Suppressor macrophage (primary cell): Measurements from ENCODE around the gene C13orf46.
"Not testable (repeated sequence)": the region's sequence is repeated elsewhere in the genome, so short reads cannot be mapped to it uniquely, and the experiment has no call there.

Source experiments
- DNase-seq, 4 experiments: peaks; one replicate each; pipeline ENCODE4 v3.0.0-alpha.2; 2020 to 2022
- total RNA-seq, 17 experiments: gene quantifications; one replicate each; lab custom pipeline; 2026; ENCODE audit warnings: mixed read lengths in 6 of 17, inconsistent platforms in 3 of 17; lab: John Stamatoyannopoulos, UW

Gene C13orf46
- 0.27 to 4.0 (median 0.82) reads per million in 17 experiments for total RNA-seq

DNA sequence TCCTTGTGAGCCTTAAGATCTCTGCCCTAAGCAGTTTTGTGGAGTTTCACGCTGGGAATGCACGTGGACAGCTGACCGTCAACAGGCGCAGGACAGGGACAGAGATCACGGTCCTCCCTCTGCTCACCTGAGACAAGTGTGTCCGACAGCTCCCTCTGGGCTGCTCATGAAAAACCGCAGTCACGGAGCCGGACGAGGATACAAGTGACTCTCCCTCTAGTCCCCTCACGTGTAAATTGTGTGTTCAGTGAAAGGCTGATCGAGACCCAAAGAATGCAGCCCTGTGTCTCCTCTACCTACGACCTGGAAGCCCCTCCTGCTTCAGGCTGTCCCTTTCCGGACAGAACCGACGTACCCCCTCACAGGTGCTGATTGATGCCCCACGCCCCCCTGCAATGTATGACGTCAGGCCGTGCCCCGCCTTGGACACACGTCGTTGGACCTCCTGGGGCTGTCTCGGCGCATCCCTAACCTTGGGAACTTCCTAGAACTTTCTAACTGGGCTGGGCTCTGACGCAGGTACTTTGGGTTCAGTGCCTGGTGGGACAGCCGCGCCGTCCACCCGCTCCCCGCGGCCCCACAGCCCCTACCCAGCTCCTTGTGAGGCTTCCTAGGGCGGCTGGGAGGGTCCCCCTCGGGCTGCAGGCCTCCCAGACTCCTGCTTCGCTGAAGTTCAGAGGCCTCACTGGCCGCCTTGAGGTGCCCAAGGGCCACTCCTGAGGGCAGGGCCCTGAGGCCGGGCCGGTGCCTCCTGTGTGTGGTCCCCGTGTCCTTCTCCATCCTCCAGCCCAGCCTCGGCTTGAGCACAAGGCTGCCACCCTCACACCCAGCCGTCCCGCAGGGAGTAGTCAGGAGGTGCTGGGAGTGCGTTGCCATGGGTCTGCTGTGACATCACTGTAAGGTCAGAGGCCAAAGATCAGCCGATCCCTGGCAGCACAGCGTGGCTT lies at the start of gene C13orf46:
Gene C13orf46 (minus strand): TSS at position 859 of the 947 bp plus-strand sequence. CDS start 79 bp downstream, at position 780.
- no peak for DNase-seq

DNA sequence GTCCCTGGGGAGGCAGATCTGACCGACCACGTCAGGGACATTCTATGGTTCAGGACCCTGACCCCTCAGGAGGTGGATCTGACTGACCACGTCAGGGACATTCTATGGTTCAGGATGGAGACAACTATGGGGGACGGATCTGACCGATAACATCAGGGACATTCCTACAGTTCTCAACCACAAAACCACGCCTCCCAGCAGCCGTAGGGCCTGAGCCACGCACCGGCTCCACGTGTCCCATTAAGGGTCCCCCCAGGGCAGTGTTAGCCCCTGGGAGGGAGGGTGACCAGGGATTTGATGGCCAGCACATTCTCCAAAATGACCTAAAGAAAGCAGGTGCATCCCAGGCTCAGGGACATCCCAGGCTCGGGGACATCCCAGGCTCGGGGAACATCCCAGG lies 49.0 kb upstream of the C13orf46 start:
- no peak for DNase-seq

DNA sequence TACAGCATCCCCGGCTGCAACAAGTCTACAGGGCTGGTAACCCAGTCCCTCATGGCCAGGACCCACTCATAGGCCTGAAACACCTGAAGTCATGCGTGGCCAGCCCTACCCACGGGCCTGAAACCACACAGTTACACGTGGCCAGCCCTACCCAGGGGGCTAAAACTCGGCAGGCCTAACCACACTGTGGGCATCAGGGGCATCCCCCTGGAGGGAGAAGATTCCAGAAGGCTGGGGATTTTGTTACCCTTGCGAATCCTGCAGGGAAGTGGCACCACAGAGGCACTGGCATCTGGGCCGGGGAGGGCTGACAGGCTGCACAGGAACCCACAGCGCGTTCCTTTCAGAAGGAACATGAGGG lies 48.4 kb upstream of the C13orf46 start:
- no peak for DNase-seq

GRCh38 chr13:114021464-114022308 lies 47.8 kb upstream of the C13orf46 start:
- DNase-seq: no peak

- no peak for DNase-seq
Measured at GRCh38 chr13:114020750-114021463, 47.0 kb upstream of the C13orf46 start.

DNA sequence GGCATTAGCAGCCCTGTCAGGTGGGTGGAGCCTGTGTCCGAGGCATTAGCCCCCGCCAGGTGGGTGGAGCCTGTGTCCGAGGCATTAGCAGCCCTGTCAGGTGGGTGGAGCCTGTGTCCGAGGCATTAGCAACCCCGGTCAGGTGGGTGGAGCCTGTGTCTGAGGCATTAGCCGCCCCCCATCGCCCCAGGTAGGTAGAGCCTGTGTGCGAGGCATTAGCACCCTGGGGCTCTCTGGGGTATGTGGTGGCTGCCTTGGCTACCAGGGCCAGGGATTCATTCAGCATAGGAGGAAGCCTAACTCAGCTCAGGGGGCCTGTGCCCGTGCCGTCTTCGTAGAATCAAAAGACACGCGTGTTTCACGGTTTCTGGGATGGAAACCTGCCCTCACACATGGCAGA lies 46.3 kb upstream of the C13orf46 start:
- not testable (repeated sequence) for DNase-seq

GRCh38 chr13:114019367-114019766 lies 45.5 kb upstream of the C13orf46 start:
- DNase-seq: peak in 2 of 4 experiments; percentile 11 to 29

GRCh38 chr13:114018461-114019055 lies 44.7 kb upstream of the C13orf46 start:
- no peak for DNase-seq

DNA sequence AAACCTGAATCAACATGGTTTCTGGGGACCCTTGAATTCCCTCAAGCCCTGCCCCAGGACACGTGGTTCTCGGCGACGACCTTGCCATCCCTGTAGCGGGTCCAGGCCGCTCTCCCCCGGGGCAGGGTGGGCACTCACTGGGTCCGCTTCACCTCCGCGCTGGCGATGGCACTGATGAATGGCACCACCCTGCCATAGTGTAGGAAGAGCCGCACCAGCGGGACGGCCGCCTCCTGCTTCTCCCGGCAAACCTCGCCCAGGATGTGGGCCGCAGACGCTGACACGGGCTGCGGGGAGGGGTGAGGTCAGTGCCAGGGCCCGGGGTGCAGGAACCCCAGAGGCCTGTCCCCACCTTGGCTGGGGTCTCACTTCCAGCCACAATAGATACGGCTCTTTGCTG lies 44.1 kb upstream of the C13orf46 start:
- no peak for DNase-seq

DNA sequence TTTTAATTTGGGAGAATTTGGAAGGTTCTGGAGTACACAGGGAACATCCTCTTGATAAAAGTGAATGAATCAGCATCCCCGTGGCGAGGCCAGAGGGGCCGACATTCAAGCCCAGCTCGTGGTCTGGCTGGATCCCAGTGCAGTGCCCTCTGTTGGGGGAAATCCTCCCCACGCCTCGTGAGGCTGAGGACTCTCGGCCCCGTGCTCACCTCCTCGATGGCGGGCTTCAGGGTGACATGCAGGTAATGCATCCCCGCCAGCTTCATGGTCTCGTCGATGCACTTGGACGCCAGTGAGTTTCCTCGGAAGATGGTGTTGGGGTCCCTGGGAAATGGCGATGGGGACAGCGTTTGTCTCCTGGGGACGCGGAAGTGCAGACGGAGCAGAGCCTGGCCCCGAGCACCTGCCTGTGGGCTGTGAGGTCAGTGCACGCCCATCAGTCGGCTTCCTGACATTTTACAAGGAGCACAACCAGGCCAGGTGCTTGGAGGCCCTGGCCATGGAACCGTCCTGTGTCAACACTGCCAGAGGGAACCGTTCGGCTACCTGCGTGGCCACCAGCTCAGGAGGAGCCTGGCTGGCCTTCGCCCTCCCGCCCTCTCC lies 43.3 kb upstream of the C13orf46 start:
- DNase-seq: peak in 1 of 4 experiments; percentile 7

DNA sequence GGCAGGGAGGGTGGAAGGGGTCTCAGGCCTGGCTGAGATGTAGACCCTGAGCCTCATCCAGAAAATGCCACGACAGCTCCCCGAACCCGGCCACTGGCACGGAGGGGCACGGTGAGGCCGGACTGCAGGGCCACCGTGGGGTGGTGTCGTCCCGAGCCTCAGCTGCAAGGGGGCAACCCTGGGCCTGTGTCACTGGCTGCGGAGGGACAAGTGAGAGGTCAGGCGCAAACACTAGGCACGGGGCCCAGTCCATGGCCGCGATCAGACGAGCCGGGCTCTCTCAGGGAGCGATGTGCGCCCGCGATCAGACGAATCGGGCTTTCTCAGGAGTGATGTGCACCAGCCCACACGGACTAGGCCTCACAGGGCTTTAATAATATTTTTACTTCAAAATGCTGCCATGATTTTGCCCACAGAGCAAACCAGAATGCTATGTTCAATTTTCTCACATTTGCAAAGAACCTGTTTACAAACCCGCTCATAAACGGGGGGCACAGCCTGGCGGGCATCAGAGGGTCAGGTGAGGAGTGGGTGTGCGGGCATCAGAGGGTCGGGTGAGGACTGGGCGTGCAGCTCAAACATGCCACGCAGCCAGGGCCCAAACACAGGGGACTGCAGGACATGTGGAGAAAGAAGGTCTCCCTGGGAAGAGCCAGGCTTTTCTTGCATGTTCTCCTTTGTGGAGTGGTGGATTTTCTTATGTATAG lies 42.6 kb upstream of the C13orf46 start:
- no peak for DNase-seq

DNA sequence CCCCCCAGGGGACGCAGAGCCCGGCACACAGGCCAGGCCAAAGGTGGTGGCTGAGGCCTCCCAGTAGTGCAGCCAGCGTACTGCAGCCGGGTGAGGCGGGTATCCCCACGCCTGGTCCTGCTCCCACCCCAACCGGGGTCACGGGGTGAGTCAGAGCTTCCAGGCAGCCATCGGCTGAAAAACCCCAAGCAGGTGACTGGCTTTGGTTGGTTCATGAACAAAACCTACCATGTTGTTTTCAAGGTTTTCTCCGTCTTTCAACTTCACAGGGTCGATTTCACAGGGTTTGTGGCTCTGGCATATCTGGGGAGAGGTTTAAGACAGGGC lies 42.1 kb upstream of the C13orf46 start:
- no peak for DNase-seq

- no peak for DNase-seq
Measured at GRCh38 chr13:114015111-114015968, 41.5 kb upstream of the C13orf46 start.

- no peak for DNase-seq
Measured at GRCh38 chr13:114013952-114014629, 40.2 kb upstream of the C13orf46 start.

DNA sequence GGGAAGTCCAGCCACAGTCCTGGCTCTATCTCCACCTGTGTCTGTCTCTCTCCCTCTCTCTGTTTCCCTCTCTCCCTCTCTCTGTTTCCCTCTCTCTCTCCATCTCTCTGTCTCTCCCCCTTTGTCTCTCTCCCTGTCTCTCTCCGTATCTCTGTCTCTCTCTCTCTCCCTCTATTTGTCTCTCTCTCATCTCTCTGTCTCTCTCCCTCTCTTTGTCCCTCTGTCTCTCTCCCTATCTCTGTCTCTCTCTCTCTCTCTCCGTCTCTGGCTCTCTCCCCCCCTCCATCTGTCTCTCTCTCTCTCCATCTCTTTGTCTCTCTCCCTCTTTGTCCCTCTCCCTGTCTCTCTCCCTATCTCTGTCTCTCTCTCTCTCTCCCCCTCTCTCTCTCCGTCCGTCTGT lies 39.5 kb upstream of the C13orf46 start:
- DNase-seq: no peak

DNA sequence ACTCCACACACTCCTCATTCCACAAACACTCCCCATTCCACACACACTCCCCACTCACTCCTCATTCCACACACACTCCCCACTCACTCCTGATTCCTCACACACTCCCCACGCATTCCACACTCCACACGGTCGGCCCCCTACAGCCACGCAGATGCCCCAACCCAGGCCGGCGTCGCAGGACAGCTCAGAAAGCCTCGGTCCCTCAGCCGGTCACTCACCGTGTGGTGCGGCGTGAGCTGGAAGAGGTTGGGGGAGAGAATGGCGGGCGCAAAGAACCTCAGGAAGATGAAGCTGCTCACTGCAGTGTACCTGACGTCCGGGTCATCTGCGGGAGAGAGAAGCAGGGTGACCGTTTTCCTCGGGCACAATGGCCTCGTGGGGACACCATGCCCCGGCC lies 39.0 kb upstream of the C13orf46 start:
- DNase-seq: no peak

DNA sequence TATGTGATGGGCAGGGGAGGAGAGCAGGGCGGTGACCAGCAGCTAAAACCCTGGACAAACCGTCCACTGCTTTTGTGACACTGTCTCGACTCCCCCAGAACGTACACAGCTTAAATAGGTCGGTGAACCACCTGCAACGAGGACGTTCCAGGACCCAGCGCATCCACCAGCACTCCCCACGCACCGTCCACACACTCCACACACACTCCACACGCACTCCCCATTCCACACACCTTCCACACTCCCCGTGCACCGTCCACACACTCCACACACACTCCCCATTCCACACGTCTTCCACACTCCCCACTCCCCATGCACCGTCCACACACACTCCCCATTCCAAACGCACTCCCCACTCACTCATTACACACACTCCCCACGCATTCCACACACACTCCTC lies 38.3 kb upstream of the C13orf46 start:
- no peak for DNase-seq

DNA sequence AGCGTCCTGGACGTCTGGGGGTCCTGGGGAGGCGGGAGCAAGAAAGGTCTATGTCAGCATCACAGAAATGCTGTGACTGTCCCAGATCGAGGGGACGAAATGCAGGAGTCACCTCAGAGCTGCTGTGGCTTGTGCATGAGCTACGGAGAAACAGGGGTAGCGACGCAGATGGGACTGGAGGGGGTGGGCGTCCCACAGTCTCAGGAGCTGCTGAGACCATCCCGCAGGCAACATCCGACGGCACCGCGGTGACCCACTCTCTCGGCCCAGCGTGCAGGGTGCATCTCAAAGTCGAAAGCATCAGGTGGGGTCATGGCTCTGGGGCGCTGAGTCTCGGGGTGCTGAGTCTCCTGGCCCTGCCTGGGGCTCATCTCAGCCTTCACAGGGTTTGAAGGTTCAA lies 37.4 kb upstream of the C13orf46 start:
- DNase-seq: no peak

GRCh38 chr13:114010401-114011101 lies 36.7 kb upstream of the C13orf46 start:
- no peak for DNase-seq
